Gastrocnemius medialis (tissue), 4 donors: Measurements from ENCODE around the gene CHID1. TPM values are rescaled to one million over a fixed set of nuclear protein-coding genes. Genes with fewer than 3 reads are reported as not detected.

Experiments used
- ATAC-seq, 2 donors: fragments of 150-250 bp; one replicate each; pipeline ENCODE4 v1.9.1; 2016
- DNase-seq, 2 donors: peaks; one replicate each; pipeline ENCODE4 v3.0.0-alpha.2; 2019
- H3K27ac ChIP-seq, 4 donors: fragments of 200-600 bp; sonication (generic); 1 replicate in 1 of 4; 2 replicates in 3 of 4; pipeline ENCODE4 v1.5.1; 2016 to 2018; ENCODE audit warnings: mild to moderate bottlenecking in 2 of 4, moderate library complexity in 1 of 4
- H3K27me3 ChIP-seq, 3 donors: fragments of 200-600 bp; sonication (generic) in 2 of 3; 1 replicate in 1 of 3; 2 replicates in 2 of 3; pipeline versions ENCODE4 v1.5.1 to v1.6.0; 2016 to 2019; ENCODE audit warnings: mild to moderate bottlenecking in 1 of 3, moderate library complexity in 1 of 3
- H3K36me3 ChIP-seq, 2 donors: fragments of 200-600 bp; sonication (generic) in 1 of 2; one replicate each; pipeline ENCODE4 v1.5.1; 2017 to 2018
- H3K4me1 ChIP-seq, 2 donors: fragments of 200-600 bp; sonication (generic) in 1 of 2; one replicate each; pipeline ENCODE4 v1.5.1; 2016 to 2017; ENCODE audit warnings: mild to moderate bottlenecking in 2 of 2
- H3K4me3 ChIP-seq, 4 donors: fragments of 200-600 bp; sonication (generic) in 3 of 4; 1 replicate in 1 of 4; 2 replicates in 3 of 4; pipeline ENCODE4 v1.5.1; 2016 to 2019; ENCODE audit warnings: mild to moderate bottlenecking in 2 of 4
- H3K9me3 ChIP-seq, 3 donors: fragments of 200-600 bp; sonication (generic) in 2 of 3; 1 replicate in 1 of 3; 2 replicates in 2 of 3; pipeline ENCODE4 v1.5.1; 2016 to 2019
- POLR2A ChIP-seq, 2 donors: fragments of 450-650 bp; IDR thresholded peaks; one replicate each; pipeline ENCODE4 v1.6.1; 2017; ENCODE audit warnings: antibody characterized with exemption in 2 of 2, mild to moderate bottlenecking in 2 of 2, moderate library complexity in 2 of 2
- in situ Hi-C, 4 donors: fragments of 200-750 bp; cut with MboI; loops; one replicate each; pipeline versions ENCODE4 v1.15.0 to v1.8.0; 2017; ENCODE audit warnings: low sequenced_read_pairs in 4 of 4
- intact Hi-C: fragments of 100-400 bp; cut with DNase I; formaldehyde crosslinking; loops from one replicate; pipeline ENCODE4 v1.15.1; 2023; ENCODE audit warnings: low total_unique reads
- total RNA-seq, 4 donors: library from RNA; depleted of rRNA; stranded (reverse); fragments of >200 nt; gene quantifications; one replicate each; pipeline versions ENCODE4 v1.1.0 to v1.2.3, GENCODE V29; 2016
- TF ChIP-seq, protein P1 (sequence below), 5 experiments: fragments of 450-650 bp in 3 of 5; fragments of 200-600 bp in 2 of 5; sonication (generic) in 2 of 5; IDR thresholded peaks in 4 of 5; conservative IDR thresholded peaks in 1 of 5; 1 replicate in 4 of 5; 2 replicates in 1 of 5; pipeline ENCODE4 v1.5.1; 2016 to 2019; ENCODE audit warnings: antibody characterized with exemption in 5 of 5, mild to moderate bottlenecking in 3 of 5, moderate library complexity in 3 of 5

The CHID1 gene
- total RNA-seq, 4 donors from 2014 or later = 23.3 to 43.2 (median 33.1) TPM

DNA sequence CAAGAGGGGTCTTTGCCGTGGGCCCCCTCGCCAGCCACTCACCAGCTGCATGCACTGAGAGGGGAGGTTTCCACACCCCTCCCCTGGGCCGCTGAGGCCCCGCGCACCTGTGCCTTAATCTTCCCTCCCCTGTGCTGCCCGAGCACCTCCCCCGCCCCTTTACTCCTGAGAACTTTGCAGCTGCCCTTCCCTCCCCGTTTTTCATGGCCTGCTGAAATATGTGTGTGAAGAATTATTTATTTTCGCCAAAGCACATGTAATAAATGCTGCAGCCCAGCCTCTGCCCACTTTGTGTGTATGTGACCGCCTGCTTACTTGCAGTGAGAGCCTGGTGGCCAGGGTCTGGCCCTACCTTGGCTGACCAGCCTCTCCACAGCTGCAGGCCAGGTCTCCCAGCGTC, 85.7 kb downstream of the CHID1 start:
- peaks cover 26 to 56% of the 10 kb centered on the region in 2 donors for H3K4me1 ChIP-seq
- in situ Hi-C loops (no loop called here), intact Hi-C loops (no loop called here)
- H3K27ac ChIP-seq = no peak overlapping the region
- no peak for ATAC-seq
- no peak for DNase-seq
- H3K4me3 ChIP-seq = no peak overlapping the region
- H3K9me3 ChIP-seq = no peaks in the 10 kb centered on the region
- TF ChIP-seq, protein P1, sequence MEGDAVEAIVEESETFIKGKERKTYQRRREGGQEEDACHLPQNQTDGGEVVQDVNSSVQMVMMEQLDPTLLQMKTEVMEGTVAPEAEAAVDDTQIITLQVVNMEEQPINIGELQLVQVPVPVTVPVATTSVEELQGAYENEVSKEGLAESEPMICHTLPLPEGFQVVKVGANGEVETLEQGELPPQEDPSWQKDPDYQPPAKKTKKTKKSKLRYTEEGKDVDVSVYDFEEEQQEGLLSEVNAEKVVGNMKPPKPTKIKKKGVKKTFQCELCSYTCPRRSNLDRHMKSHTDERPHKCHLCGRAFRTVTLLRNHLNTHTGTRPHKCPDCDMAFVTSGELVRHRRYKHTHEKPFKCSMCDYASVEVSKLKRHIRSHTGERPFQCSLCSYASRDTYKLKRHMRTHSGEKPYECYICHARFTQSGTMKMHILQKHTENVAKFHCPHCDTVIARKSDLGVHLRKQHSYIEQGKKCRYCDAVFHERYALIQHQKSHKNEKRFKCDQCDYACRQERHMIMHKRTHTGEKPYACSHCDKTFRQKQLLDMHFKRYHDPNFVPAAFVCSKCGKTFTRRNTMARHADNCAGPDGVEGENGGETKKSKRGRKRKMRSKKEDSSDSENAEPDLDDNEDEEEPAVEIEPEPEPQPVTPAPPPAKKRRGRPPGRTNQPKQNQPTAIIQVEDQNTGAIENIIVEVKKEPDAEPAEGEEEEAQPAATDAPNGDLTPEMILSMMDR (IDR thresholded peaks at IDR 0.05 in 4 of 5, conservative IDR thresholded peaks at IDR 0.05 in 1 of 5) = no peak
- no peak for TF ChIP-seq POLR2A (IDR thresholded peaks at IDR 0.05)
- H3K27me3 ChIP-seq = peaks cover 14 to 31% (median 31%) of the 10 kb centered on the region in 3 donors
- H3K36me3 ChIP-seq = peaks cover 0 to 27% of the 10 kb centered on the region in 2 donors

DNA sequence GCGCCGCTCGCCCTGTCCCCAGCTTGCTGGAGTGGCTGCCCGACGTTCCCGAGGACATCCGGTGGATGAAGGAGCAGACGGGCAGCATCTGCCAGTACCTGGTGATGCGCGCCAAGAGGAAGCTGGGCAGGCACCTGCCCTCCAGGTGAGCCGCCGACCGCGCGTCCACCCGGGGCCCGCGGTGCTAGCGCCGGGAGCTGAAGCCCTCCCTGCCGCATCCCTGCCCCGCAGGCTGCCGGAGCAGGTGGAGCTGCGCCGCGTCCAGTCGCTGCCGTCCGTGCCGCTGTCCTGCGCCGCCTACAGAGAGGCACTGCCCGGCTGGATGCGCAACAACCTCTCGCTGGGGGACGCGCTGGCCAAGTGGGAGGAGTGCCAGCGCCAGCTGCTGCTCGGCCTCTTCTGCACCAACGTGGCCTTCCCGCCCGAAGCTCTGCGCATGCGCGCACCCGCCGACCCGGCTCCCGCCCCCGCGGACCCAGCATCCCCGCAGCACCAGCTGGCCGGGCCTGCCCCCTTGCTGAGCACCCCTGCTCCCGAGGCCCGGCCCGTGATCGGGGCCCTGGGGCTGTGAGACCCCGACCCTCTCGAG, 86.2 kb downstream of the CHID1 start:
- ATAC-seq = no peak
- peak in 1 of 2 donors; percentile 68 for DNase-seq
- H3K36me3 ChIP-seq = peaks cover 0 to 27% of the 10 kb centered on the region in 2 donors
- peaks cover 8 to 28% (median 25%) of the 10 kb centered on the region in 3 donors for H3K27me3 ChIP-seq
- peaks cover 26 to 50% of the 10 kb centered on the region in 2 donors for H3K4me1 ChIP-seq
- H3K4me3 ChIP-seq = no peak overlapping the region
- no peaks in the 10 kb centered on the region for H3K9me3 ChIP-seq
- intact Hi-C loops (no loop called here), in situ Hi-C loops (no loop called here)
- TF ChIP-seq POLR2A (IDR thresholded peaks at IDR 0.05) = no peak
- TF ChIP-seq, protein P1 (IDR thresholded peaks at IDR 0.05 in 4 of 5, conservative IDR thresholded peaks at IDR 0.05 in 1 of 5) = no peak
- H3K27ac ChIP-seq = no peak overlapping the region

DNA sequence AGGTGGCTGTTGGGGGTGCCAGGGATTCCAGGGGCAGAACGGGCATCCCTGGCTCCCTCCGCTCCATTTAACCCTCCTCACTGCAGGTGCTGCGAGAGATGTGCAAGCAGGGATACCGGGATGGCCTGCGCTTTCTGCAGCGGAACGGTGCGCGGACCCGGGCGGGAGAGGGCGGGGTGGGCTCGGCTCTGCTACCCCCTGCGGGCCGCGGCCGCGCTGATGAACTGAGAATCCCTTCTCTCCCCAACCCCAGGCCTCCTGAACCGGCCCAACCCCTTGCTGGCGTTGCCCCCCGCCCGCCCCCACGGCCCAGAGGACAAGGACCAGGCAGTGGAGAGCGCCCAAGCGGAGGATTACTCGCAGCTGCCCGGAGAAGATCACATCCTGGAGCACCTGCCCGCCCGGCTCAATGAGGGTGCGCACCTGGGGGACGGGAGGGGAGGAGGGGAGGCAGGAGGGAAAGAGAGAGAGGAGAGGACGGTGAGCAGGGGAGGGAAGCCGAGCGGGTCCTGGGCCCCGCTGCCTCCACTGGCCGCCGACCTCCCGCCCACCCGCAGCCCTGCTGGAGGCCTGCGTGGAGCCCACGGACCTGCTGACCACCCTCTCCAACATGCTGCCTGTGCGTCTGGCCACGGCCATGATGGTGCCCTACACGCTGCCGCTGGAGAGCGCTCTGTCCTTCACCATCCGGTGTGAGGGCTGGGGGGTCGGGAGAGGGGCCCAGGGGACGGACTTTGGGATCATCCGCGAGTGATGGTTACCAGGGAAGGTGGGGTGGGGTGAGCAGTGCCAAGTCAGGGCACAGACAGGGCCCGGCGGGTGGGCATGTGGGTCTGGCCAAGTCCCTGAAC, 86.9 kb downstream of the CHID1 start:
- Histone ChIP-seq H3K36me3 (peaks cover 0 to 27% of the 10 kb centered on the region in 2 donors), H3K27ac (no peak overlapping the region), H3K4me1 (peaks cover 29 to 54% of the 10 kb centered on the region in 2 donors), H3K27me3 (peaks cover 6 to 22% (median 20%) of the 10 kb centered on the region in 3 donors), H3K4me3 (no peak overlapping the region), H3K9me3 (no peaks in the 10 kb centered on the region)
- intact Hi-C loops (no loop called here), in situ Hi-C loops (no loop called here)
- ATAC-seq (no peak), DNase-seq (no peak)
- TF ChIP-seq, protein P1 (IDR thresholded peaks at IDR 0.05 in 4 of 5, conservative IDR thresholded peaks at IDR 0.05 in 1 of 5) = no peak
- TF ChIP-seq POLR2A (IDR thresholded peaks at IDR 0.05) = no peak

DNA sequence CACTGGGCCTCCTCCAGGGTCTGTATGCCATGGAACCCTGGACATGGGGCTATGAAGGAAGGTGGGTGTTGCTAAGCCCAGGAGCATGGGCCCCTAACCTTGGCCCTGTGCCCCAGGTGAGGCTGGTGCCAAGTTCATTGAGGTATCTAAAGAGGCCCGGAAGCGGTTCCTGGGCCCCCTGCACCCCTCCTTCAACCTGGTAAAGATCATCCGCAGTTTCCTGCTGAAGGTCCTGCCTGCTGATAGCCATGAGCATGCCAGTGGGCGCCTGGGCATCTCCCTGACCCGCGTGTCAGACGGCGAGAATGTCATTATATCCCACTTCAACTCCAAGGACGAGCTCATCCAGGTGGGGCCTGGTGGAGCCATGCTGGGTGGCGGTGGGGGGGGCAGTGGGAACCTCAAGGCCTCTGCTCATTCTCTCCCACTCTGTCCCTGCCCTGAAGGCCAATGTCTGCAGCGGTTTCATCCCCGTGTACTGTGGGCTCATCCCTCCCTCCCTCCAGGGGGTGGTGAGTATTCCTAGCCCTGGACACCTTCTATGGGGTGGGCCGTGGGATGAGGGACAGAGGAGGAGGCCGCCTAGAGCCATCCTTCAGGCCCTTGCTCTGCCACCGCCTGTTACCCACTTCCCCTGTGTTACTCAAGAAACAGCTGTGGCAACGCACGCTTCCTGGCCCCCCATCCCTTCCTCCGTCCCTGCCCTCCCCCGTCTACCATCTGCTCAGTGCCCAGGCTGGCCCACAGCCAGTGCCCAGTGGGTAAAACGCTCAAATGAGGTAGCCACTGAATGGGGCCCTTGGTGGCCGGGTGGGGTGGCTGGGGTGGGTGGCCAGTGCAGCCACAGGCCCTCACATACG, 88.9 kb downstream of the CHID1 start:
- peak overlapping the region; percentile 93 to 100 (median 98) for H3K27ac ChIP-seq
- peaks cover 27 to 46% of the 10 kb centered on the region in 2 donors for H3K4me1 ChIP-seq
- H3K36me3 ChIP-seq = peaks cover 0 to 27% of the 10 kb centered on the region in 2 donors
- H3K27me3 ChIP-seq = peaks cover 6 to 10% (median 7%) of the 10 kb centered on the region in 3 donors
- no peaks in the 10 kb centered on the region for H3K9me3 ChIP-seq
- ATAC-seq (no peak), DNase-seq (peak in 1 of 2 donors; percentile 59)
- intact Hi-C loops = loop anchor here (2.0 kb wide), 1 partner anchor 21 kb away; the partner anchor contains the start of genes POLR2L and TSPAN4
- TF ChIP-seq, protein P1 (IDR thresholded peaks at IDR 0.05 in 4 of 5, conservative IDR thresholded peaks at IDR 0.05 in 1 of 5) = no peak
- TF ChIP-seq POLR2A (IDR thresholded peaks at IDR 0.05) = no peak
- peak overlapping the region; percentile 19 to 100 (median 78) for H3K4me3 ChIP-seq
- in situ Hi-C loops = no loop called here
